K562 (cell line): ENCODE measurements around the gene RUNDC3A. TPM values are rescaled to one million over a fixed set of nuclear protein-coding genes. Genes with fewer than 3 reads are reported as not detected.
A peak's percentile ranks its signal among the peaks of the same experiment; 100 is the strongest.

Experiments used
- CTCFL ChIP-seq: IDR thresholded peaks from 2 replicates; pipeline ENCODE4 v1.6.1; 2011; ENCODE audit warnings: borderline replicate concordance, low read depth, mild to moderate bottlenecking, moderate library complexity, low read length; ENCODE audit not compliant: insufficient read depth, poor library complexity, severe bottlenecking
- ESRRB ChIP-seq: fragments of 250-450 bp; sonication (Bioruptor Pico); IDR thresholded peaks from 2 replicates; pipeline ENCODE4 v1.5.0; 2020; ENCODE audit warnings: mild to moderate bottlenecking, moderate library complexity, borderline replicate concordance
- HMG20A ChIP-seq: fragments of 450-650 bp; formaldehyde crosslinking; conservative IDR thresholded peaks from 2 replicates; pipeline ENCODE4 v1.4.0; 2020; ENCODE audit warnings: mild to moderate bottlenecking, mixed read lengths
- HNRNPK ChIP-seq: fragments of 200-400 bp; formaldehyde crosslinking; IDR thresholded peaks from one replicate; pipeline ENCODE4 v1.6.1; 2018; ENCODE audit warnings: mild to moderate bottlenecking, low read depth, low read length; ENCODE audit not compliant: poor library complexity, severe bottlenecking
- MEF2A ChIP-seq: IDR thresholded peaks from 2 replicates; pipeline ENCODE4 v1.6.1; 2011; ENCODE audit warnings: low read depth, mild to moderate bottlenecking, low read length, moderate library complexity; ENCODE audit not compliant: control insufficient read depth
- NR0B1 ChIP-seq: fragments of 450-650 bp; IDR thresholded peaks from one replicate; pipeline ENCODE4 v1.6.1; 2018; ENCODE audit warnings: mild to moderate bottlenecking, moderate library complexity; ENCODE audit not compliant: partially characterized antibody
- ZBTB7A ChIP-seq: IDR thresholded peaks from 2 replicates; pipeline ENCODE4 v1.6.1; 2011; ENCODE audit warnings: low read depth, mild to moderate bottlenecking, low read length, moderate library complexity, borderline replicate concordance; ENCODE audit not compliant: control insufficient read depth
- ZFP36 ChIP-seq: fragments of 150-350 bp; IDR thresholded peaks from 2 replicates; pipeline ENCODE4 v1.6.1; 2018; ENCODE audit warnings: low read length, low read depth; ENCODE audit not compliant: partially characterized antibody
- ZNF695 ChIP-seq: fragments of 450-650 bp; formaldehyde crosslinking; IDR thresholded peaks from 2 replicates; pipeline ENCODE4 v1.4.0; 2020; ENCODE audit warnings: mild to moderate bottlenecking, moderate library complexity
- ZSCAN29 ChIP-seq: fragments of 450-650 bp; IDR thresholded peaks from 2 replicates; pipeline ENCODE4 v1.6.1; 2017
- polyA plus RNA-seq, 8 experiments: library from polyadenylated mRNA; depleted of rRNA in 4 of 8; stranded (reverse) in 5 of 8; unstranded in 3 of 8; fragments of >200 nt; fragmentation: Nextera tagmentation in 2 of 8; fragmentation: Illumina TruSeq in 1 of 8; extraction: Ambion mirVana in 2 of 8; extraction: Trizol in 1 of 8; gene quantifications; 2 replicates each; pipeline versions ENCODE4 v1.2.1 to v1.2.3, GENCODE V29; 2011 to 2014; ENCODE audit warnings: inconsistent platforms in 1 of 8, missing spikeins in 1 of 8
- total RNA-seq, 7 experiments: library from RNA; depleted of rRNA in 6 of 7; stranded (reverse); fragments of >200 nt in 6 of 7; fragmentation: Illumina TruSeq in 2 of 7; extraction: Trizol in 2 of 7; gene quantifications; 2 replicates each; pipeline versions ENCODE4 v1.2.1 to v1.2.3, GENCODE V29; 2011 to 2021; ENCODE audit warnings: low replicate concordance in 1 of 7
- TF ChIP-seq, protein P1 (sequence below), 2 experiments: fragments of 450-650 bp in 1 of 2; sonication (generic) in 1 of 2; formaldehyde crosslinking in 1 of 2; IDR thresholded peaks; 2 replicates each; pipeline versions ENCODE4 v1.7.1 to v1.9.0; 2016 to 2022; ENCODE audit warnings: inconsistent platforms in 1 of 2, mild to moderate bottlenecking in 1 of 2, missing genetic modification reagents in 1 of 2
- TF ChIP-seq, protein P2 (sequence below): sonication (generic); formaldehyde crosslinking; IDR thresholded peaks from 2 replicates; pipeline ENCODE4 v1.8.0; 2022; ENCODE audit warnings: mild to moderate bottlenecking, missing genetic modification reagents

Gene RUNDC3A
- total and polyA plus RNA-seq, 9 of the 15 experiments (the other 6 are each of a cell fraction or from before 2014, with no cell fraction given), result not detected

- TF ChIP-seq, protein P1, sequence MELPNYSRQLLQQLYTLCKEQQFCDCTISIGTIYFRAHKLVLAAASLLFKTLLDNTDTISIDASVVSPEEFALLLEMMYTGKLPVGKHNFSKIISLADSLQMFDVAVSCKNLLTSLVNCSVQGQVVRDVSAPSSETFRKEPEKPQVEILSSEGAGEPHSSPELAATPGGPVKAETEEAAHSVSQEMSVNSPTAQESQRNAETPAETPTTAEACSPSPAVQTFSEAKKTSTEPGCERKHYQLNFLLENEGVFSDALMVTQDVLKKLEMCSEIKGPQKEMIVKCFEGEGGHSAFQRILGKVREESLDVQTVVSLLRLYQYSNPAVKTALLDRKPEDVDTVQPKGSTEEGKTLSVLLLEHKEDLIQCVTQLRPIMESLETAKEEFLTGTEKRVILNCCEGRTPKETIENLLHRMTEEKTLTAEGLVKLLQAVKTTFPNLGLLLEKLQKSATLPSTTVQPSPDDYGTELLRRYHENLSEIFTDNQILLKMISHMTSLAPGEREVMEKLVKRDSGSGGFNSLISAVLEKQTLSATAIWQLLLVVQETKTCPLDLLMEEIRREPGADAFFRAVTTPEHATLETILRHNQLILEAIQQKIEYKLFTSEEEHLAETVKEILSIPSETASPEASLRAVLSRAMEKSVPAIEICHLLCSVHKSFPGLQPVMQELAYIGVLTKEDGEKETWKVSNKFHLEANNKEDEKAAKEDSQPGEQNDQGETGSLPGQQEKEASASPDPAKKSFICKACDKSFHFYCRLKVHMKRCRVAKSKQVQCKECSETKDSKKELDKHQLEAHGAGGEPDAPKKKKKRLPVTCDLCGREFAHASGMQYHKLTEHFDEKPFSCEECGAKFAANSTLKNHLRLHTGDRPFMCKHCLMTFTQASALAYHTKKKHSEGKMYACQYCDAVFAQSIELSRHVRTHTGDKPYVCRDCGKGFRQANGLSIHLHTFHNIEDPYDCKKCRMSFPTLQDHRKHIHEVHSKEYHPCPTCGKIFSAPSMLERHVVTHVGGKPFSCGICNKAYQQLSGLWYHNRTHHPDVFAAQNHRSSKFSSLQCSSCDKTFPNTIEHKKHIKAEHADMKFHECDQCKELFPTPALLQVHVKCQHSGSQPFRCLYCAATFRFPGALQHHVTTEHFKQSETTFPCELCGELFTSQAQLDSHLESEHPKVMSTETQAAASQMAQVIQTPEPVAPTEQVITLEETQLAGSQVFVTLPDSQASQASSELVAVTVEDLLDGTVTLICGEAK (IDR thresholded peaks at IDR 0.05), result no peak
- TF ChIP-seq, protein P1 (CRISPR knock-in tag; IDR thresholded peaks at IDR 0.05), result no peak
- TF ChIP-seq ZNF695 (CRISPR knock-in tag) (no peak), MEF2A (peak; percentile 66; the same call in 1 of the 2 replicates), HNRNPK (no peak), ZBTB7A (peak; percentile 71; the same call in 1 of the 2 replicates), ESRRB (CRISPR knock-in tag) (no peak), HMG20A (CRISPR knock-in tag) (no peak), ZFP36 (peak; percentile 68), ZSCAN29 (no peak), NR0B1 (no peak), CTCFL (no peak)
- TF ChIP-seq, protein P2, sequence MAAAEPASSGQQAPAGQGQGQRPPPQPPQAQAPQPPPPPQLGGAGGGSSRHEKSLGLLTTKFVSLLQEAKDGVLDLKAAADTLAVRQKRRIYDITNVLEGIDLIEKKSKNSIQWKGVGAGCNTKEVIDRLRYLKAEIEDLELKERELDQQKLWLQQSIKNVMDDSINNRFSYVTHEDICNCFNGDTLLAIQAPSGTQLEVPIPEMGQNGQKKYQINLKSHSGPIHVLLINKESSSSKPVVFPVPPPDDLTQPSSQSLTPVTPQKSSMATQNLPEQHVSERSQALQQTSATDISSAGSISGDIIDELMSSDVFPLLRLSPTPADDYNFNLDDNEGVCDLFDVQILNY (CRISPR knock-in tag), result no peak
Measured at GRCh38 chr17:44266402-44267164, 41.8 kb upstream of the RUNDC3A start (continued).
